H1 (cell line): ENCODE data around the gene HK2.

Experiments used
- CBX8 ChIP-seq: fragments of 300-800, 300-1000 bp; sonication (generic); IDR thresholded peaks from 2 replicates; pipeline ENCODE4 v1.7.1; 2016; ENCODE audit warnings: low read depth, low read length, borderline replicate concordance
- EP300 ChIP-seq, 2 experiments: IDR thresholded peaks; 1 replicate in 1 of 2; 2 replicates in 1 of 2; pipeline ENCODE4 v1.6.1; 2011 to 2012; ENCODE audit warnings: low read depth in 2 of 2, low read length in 2 of 2, mild to moderate bottlenecking in 2 of 2, borderline replicate concordance in 1 of 2, inconsistent platforms in 1 of 2, moderate library complexity in 1 of 2
- EZH2 ChIP-seq: fragments of 200-600 bp; sonication (generic); IDR thresholded peaks from 2 replicates; pipeline ENCODE4 v1.7.1; 2012; ENCODE audit warnings: low read depth, mild to moderate bottlenecking, moderate library complexity, low read length, inconsistent platforms; ENCODE audit not compliant: severe bottlenecking
- JUND ChIP-seq: IDR thresholded peaks from 2 replicates; pipeline ENCODE4 v1.6.1; 2011; ENCODE audit warnings: mild to moderate bottlenecking, improper control_type of control experiment, low read length
- POLR2A ChIP-seq, 2 experiments: IDR thresholded peaks; 1 replicate in 1 of 2; 2 replicates in 1 of 2; pipeline ENCODE4 v1.6.1; 2011; ENCODE audit warnings: low read depth in 2 of 2, low read length in 2 of 2, mild to moderate bottlenecking in 2 of 2; ENCODE audit errors: control extremely low read depth in 1 of 2
- POLR2AphosphoS5 ChIP-seq: IDR thresholded peaks from 2 replicates; pipeline ENCODE4 v1.6.1; 2011; ENCODE audit warnings: low read depth, low read length
- RFX5 ChIP-seq: IDR thresholded peaks from 2 replicates; pipeline ENCODE4 v1.6.1; 2011; ENCODE audit warnings: low read depth, low read length, improper control_type of control experiment, borderline replicate concordance
- RXRA ChIP-seq: IDR thresholded peaks from 2 replicates; pipeline ENCODE4 v1.6.1; 2011; ENCODE audit warnings: low read depth, mild to moderate bottlenecking, low read length, moderate library complexity; ENCODE audit not compliant: insufficient read depth
- SP2 ChIP-seq: IDR thresholded peaks from 2 replicates; pipeline ENCODE4 v1.6.1; 2012; ENCODE audit warnings: mild to moderate bottlenecking, low read length, inconsistent platforms
- TAF1 ChIP-seq: IDR thresholded peaks from 2 replicates; pipeline ENCODE4 v1.6.1; 2011; ENCODE audit warnings: mild to moderate bottlenecking, low read depth, low read length
- TF ChIP-seq, protein P1 (sequence below), 3 experiments: IDR thresholded peaks; 1 replicate in 2 of 3; 2 replicates in 1 of 3; pipeline versions ENCODE4 v1.5.1 to v1.6.1; 2011; ENCODE audit warnings: low read length in 3 of 3, mild to moderate bottlenecking in 3 of 3, inconsistent platforms in 2 of 3, low read depth in 1 of 3, moderate library complexity in 1 of 3; ENCODE audit not compliant: insufficient read depth in 1 of 3; ENCODE audit errors: control extremely low read depth in 1 of 3
- TF ChIP-seq, protein P2 (sequence below): IDR thresholded peaks from 2 replicates; pipeline ENCODE4 v1.6.1; 2012; ENCODE audit warnings: low read length, inconsistent platforms

DNA sequence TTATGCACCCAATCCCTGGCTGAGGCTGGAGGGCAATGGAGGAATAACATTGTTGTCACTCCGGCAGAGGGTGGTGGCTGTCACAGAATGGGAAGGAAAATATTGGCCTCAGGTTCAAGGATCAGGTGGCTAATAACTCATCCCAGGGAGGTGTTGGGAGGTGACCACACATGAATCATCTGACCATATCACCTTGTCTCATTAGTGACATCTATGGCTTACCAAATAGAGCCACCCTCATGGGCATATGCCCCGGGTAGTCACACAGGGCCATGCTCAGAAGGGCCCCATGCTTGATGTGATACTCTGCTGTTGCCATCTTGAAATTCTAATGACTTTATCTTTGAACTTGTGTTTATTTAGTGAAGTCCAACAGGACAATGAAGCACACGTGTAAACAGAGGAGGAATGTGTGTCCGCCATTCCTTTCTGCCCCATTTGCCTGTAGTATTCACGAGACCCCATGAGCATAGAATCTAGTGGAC, 27.5 kb upstream of the HK2 start:
- TF ChIP-seq, protein P1, sequence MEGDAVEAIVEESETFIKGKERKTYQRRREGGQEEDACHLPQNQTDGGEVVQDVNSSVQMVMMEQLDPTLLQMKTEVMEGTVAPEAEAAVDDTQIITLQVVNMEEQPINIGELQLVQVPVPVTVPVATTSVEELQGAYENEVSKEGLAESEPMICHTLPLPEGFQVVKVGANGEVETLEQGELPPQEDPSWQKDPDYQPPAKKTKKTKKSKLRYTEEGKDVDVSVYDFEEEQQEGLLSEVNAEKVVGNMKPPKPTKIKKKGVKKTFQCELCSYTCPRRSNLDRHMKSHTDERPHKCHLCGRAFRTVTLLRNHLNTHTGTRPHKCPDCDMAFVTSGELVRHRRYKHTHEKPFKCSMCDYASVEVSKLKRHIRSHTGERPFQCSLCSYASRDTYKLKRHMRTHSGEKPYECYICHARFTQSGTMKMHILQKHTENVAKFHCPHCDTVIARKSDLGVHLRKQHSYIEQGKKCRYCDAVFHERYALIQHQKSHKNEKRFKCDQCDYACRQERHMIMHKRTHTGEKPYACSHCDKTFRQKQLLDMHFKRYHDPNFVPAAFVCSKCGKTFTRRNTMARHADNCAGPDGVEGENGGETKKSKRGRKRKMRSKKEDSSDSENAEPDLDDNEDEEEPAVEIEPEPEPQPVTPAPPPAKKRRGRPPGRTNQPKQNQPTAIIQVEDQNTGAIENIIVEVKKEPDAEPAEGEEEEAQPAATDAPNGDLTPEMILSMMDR (IDR thresholded peaks at IDR 0.05; ENCODE audit: control extremely low read depth in 1 of 3, insufficient read depth in 1 of 3, low read depth in 1 of 3, low read length in 3 of 3): no peak
- no peak for TF ChIP-seq EP300 (IDR thresholded peaks at IDR 0.05; ENCODE audit: borderline replicate concordance in 1 of 2, low read depth in 2 of 2, low read length in 2 of 2)
- no peak for TF ChIP-seq JUND
- no peak for TF ChIP-seq RFX5
- TF ChIP-seq, protein P2, sequence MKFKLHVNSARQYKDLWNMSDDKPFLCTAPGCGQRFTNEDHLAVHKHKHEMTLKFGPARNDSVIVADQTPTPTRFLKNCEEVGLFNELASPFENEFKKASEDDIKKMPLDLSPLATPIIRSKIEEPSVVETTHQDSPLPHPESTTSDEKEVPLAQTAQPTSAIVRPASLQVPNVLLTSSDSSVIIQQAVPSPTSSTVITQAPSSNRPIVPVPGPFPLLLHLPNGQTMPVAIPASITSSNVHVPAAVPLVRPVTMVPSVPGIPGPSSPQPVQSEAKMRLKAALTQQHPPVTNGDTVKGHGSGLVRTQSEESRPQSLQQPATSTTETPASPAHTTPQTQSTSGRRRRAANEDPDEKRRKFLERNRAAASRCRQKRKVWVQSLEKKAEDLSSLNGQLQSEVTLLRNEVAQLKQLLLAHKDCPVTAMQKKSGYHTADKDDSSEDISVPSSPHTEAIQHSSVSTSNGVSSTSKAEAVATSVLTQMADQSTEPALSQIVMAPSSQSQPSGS: no peak
- no peak for TF ChIP-seq POLR2A (IDR thresholded peaks at IDR 0.05; ENCODE audit: control extremely low read depth in 1 of 2, low read depth in 2 of 2, low read length in 2 of 2)
- no peak for TF ChIP-seq RXRA
- TF ChIP-seq CBX8: no peak
- no peak for TF ChIP-seq POLR2AphosphoS5
- no peak for TF ChIP-seq TAF1
- no peak for TF ChIP-seq EZH2
- TF ChIP-seq SP2: no peak
